Measurements from ENCODE around the gene SLC37A3.

DNA sequence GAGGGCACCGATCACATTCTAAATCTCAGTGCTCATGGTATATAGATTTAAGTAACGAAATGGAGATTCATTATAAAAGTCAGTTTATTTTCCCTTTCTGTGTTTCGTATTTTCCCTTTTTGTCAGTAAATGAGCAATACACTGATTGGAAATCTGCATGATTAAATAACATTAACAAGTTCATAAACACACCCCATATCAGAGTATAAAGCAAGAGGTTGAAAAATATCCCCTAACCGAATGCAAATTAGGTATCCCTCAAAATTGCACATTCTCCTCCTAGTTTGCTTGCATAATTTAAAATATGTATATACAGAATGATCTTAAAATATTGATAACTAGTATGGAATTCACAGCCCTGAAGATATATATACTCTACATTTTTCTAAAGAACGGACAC is 64.6 kb downstream of the SLC37A3 start:
- TF ChIP-seq, protein P1, sequence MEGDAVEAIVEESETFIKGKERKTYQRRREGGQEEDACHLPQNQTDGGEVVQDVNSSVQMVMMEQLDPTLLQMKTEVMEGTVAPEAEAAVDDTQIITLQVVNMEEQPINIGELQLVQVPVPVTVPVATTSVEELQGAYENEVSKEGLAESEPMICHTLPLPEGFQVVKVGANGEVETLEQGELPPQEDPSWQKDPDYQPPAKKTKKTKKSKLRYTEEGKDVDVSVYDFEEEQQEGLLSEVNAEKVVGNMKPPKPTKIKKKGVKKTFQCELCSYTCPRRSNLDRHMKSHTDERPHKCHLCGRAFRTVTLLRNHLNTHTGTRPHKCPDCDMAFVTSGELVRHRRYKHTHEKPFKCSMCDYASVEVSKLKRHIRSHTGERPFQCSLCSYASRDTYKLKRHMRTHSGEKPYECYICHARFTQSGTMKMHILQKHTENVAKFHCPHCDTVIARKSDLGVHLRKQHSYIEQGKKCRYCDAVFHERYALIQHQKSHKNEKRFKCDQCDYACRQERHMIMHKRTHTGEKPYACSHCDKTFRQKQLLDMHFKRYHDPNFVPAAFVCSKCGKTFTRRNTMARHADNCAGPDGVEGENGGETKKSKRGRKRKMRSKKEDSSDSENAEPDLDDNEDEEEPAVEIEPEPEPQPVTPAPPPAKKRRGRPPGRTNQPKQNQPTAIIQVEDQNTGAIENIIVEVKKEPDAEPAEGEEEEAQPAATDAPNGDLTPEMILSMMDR (conservative IDR thresholded peaks at IDR 0.05; ENCODE audit: low read depth, low read length), result no peak
- TF ChIP-seq EZH2phosphoT487 (IDR thresholded peaks at IDR 0.05; ENCODE audit: borderline replicate concordance, low read length), result no peak
- no peak for TF ChIP-seq EZH2 (IDR thresholded peaks at IDR 0.05; ENCODE audit: low read length, unreplicated experiment)
